Activated B cell treated with CpG ODN at 0.5 μM for 24 hours (primary cell): ENCODE measurements around the gene ASTN2. TPM values are rescaled to one million over a fixed set of nuclear protein-coding genes. Genes with fewer than 3 reads are reported as not detected.
A peak's percentile ranks its signal among the peaks of the same experiment; 100 is the strongest.

ENCODE experiments used
- ATAC-seq: fragments of 200-7000 bp; cut with Tn5 transposase; one replicate; pipeline ENCODE4 v1.10.0; 2021; ENCODE audit warnings: low read depth, mild to moderate bottlenecking, moderate library complexity
- CTCF ChIA-PET: fragments of 350-600 bp; sonication (Branson Sonifier 250); formaldehyde crosslinking; loops from one replicate; lab custom pipeline; 2021; ENCODE audit warnings: antibody characterized with exemption; lab: Charles Lee
- POLR2A ChIA-PET: fragments of 350-600 bp; sonication (Branson Sonifier 250); formaldehyde crosslinking; loops from one replicate; lab custom pipeline; 2021; ENCODE audit warnings: antibody characterized with exemption; lab: Charles Lee
- DNase-seq: peaks from one replicate; pipeline ENCODE4 v3.0.0; 2022
- H3K27ac Mint-ChIP-seq: one replicate; pipeline ENCODE4 v1.8.0; 2020; ENCODE audit warnings: mixed read lengths
- H3K27me3 Mint-ChIP-seq: one replicate; pipeline ENCODE4 v1.8.0; 2021; ENCODE audit warnings: mixed read lengths
- H3K36me3 Mint-ChIP-seq: one replicate; pipeline ENCODE4 v1.8.0; 2021; ENCODE audit warnings: low read depth, mixed read lengths
- H3K4me1 Mint-ChIP-seq: one replicate; pipeline ENCODE4 v1.8.0; 2021; ENCODE audit warnings: mixed read lengths
- H3K4me3 Mint-ChIP-seq: one replicate; pipeline ENCODE4 v1.8.0; 2020; ENCODE audit warnings: mild to moderate bottlenecking, mixed read lengths
- H3K9me3 Mint-ChIP-seq: one replicate; pipeline ENCODE4 v1.8.0; 2020; ENCODE audit warnings: mixed read lengths
- intact Hi-C: fragments of 100-400 bp; cut with micrococcal nuclease; formaldehyde crosslinking; loops from one replicate; pipeline ENCODE4 v1.15.1; 2024
- total RNA-seq: library from RNA; stranded (reverse); gene quantifications from 2 replicates; pipeline ENCODE4 v1.2.3, GENCODE V29; 2022
- TF ChIP-seq, protein P1 (sequence below): fragments of 200-600 bp; IDR thresholded peaks from one replicate; pipeline ENCODE4 v1.8.0; 2022; ENCODE audit warnings: antibody characterized with exemption, mild to moderate bottlenecking

ASTN2 gene
- total RNA-seq, 1 donor from 2014 or later, result 2.3 TPM

DNA sequence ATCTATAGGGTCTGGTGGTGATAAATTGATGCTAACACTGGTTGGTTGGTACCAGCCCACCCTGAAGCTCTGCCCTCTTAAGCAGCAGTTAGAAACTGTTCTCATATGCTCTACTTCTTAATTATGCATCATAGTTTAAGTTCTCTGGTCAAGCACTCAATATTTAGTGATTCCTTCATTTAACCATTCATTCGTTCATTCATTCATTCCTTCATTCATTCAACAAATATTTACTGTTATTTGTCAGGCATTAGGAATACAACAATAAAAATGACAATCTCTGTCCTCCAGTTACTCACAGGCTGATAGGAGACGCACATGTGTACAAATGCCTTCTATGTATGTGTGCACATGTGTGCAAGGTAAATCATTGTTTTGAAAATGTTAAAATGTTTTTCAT is 673.1 kb downstream of the ASTN2 start:
- DNase-seq, result no peak
- no peak overlapping the region for H3K27ac Mint-ChIP-seq
- no peak for ATAC-seq
- H3K27me3 Mint-ChIP-seq, result no peaks in the 10 kb centered on the region
- no peak overlapping the region for H3K4me3 Mint-ChIP-seq
- intact Hi-C loops, result no loop called here
- POLR2A ChIA-PET, result no interaction called here
- no peaks in the 10 kb centered on the region for H3K9me3 Mint-ChIP-seq
- peaks cover 2% of the 10 kb centered on the region for H3K4me1 Mint-ChIP-seq
- H3K36me3 Mint-ChIP-seq, result no peaks in the 10 kb centered on the region
- TF ChIP-seq, protein P1, sequence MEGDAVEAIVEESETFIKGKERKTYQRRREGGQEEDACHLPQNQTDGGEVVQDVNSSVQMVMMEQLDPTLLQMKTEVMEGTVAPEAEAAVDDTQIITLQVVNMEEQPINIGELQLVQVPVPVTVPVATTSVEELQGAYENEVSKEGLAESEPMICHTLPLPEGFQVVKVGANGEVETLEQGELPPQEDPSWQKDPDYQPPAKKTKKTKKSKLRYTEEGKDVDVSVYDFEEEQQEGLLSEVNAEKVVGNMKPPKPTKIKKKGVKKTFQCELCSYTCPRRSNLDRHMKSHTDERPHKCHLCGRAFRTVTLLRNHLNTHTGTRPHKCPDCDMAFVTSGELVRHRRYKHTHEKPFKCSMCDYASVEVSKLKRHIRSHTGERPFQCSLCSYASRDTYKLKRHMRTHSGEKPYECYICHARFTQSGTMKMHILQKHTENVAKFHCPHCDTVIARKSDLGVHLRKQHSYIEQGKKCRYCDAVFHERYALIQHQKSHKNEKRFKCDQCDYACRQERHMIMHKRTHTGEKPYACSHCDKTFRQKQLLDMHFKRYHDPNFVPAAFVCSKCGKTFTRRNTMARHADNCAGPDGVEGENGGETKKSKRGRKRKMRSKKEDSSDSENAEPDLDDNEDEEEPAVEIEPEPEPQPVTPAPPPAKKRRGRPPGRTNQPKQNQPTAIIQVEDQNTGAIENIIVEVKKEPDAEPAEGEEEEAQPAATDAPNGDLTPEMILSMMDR, result no peak
- CTCF ChIA-PET, result no interaction called here

- H3K27ac Mint-ChIP-seq, result no peak overlapping the region
- POLR2A ChIA-PET, result no interaction called here
- DNase-seq (no peak), ATAC-seq (no peak)
- H3K36me3 Mint-ChIP-seq, result no peaks in the 10 kb centered on the region
- H3K4me3 Mint-ChIP-seq, result no peak overlapping the region
- CTCF ChIA-PET, result no interaction called here
- intact Hi-C loops, result no loop called here
- peaks cover 3% of the 10 kb centered on the region for H3K4me1 Mint-ChIP-seq
- H3K9me3 Mint-ChIP-seq, result no peaks in the 10 kb centered on the region
- TF ChIP-seq, protein P1, result no peak
- peaks cover 2% of the 10 kb centered on the region for H3K27me3 Mint-ChIP-seq
Observed at GRCh38 chr9:116741086-116741740, 673.6 kb downstream of the ASTN2 start.

GRCh38 chr9:116737152-116737546 is 677.7 kb downstream of the ASTN2 start:
- intact Hi-C loops, result no loop called here
- H3K27me3 Mint-ChIP-seq, result peaks cover 6% of the 10 kb centered on the region
- ChIA-PET CTCF (interaction anchor here (0.9 to 1.6 kb wide), 6 partner anchors 9 to 124 kb away, joined by 3 to 5 read pairs (median 3); no protein-coding TSS in a partner anchor), POLR2A (no interaction called here)
- peak; percentile 23 for DNase-seq
- H3K4me1 Mint-ChIP-seq, result peaks cover 3% of the 10 kb centered on the region
- TF ChIP-seq, protein P1, result peak; percentile 40
- no peak overlapping the region for H3K4me3 Mint-ChIP-seq
- ATAC-seq, result no peak
- H3K9me3 Mint-ChIP-seq, result no peaks in the 10 kb centered on the region
- H3K36me3 Mint-ChIP-seq, result no peaks in the 10 kb centered on the region
- H3K27ac Mint-ChIP-seq, result no peak overlapping the region

DNA sequence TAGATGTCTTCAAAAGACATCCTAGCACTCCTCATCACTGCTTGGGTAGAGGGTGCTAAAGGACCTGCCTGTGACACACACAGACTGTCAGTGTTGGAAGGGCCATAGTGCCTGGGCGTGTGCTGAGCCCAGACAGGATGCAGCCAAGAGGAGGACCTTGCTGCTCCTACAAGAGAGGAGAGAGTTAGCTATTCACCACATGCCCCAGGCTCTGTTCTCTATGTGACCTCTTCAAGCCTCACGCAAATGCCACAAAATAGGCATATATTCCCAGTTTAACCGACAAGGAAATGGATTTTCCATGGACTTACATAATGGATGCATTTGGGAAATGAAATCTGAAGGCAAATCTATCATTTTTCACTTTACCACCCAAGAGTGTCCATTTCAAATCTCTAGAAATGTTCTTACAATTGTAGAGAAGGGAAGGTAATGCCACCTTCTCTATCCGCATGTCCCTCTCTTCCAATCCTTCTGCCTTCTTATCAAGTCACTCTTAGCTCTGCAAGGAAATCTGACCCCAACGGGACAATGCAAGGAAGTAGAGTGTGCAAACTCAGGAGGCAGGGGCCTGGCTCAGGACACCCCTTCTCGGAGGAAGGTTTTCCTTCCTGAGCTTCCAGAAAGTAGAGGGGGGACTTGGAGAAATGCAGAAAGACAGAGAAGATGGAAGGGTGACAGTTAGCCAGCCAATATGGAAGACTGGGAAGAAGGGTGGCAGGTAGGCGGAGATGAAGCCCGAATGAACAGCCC is 678.3 kb downstream of the ASTN2 start:
- Mint-ChIP-seq H3K27ac (no peak overlapping the region), H3K36me3 (no peaks in the 10 kb centered on the region), H3K27me3 (peaks cover 6% of the 10 kb centered on the region), H3K4me1 (peaks cover 3% of the 10 kb centered on the region), H3K4me3 (no peak overlapping the region), H3K9me3 (no peaks in the 10 kb centered on the region)
- TF ChIP-seq, protein P1, result no peak
- intact Hi-C loops, result no loop called here
- no peak for DNase-seq
- POLR2A ChIA-PET, result no interaction called here
- ATAC-seq, result no peak
- CTCF ChIA-PET, result interaction anchor here (0.9 to 1.6 kb wide), 4 partner anchors 13 to 125 kb away, joined by 3 to 5 read pairs (median 4); no protein-coding TSS in a partner anchor

GRCh38 chr9:116733010-116733641 is 681.7 kb downstream of the ASTN2 start:
- no peak overlapping the region for H3K4me3 Mint-ChIP-seq
- intact Hi-C loops, result no loop called here
- ATAC-seq (no peak), DNase-seq (no peak)
- no peak overlapping the region for H3K27ac Mint-ChIP-seq
- peaks cover 3% of the 10 kb centered on the region for H3K4me1 Mint-ChIP-seq
- no peaks in the 10 kb centered on the region for H3K36me3 Mint-ChIP-seq
- CTCF ChIA-PET, result no interaction called here
- POLR2A ChIA-PET, result no interaction called here
- TF ChIP-seq, protein P1, result no peak
- no peaks in the 10 kb centered on the region for H3K9me3 Mint-ChIP-seq
- peaks cover 8% of the 10 kb centered on the region for H3K27me3 Mint-ChIP-seq
